ENCODE results near the gene YLPM1.
"Not testable (repeated sequence)": the region's sequence is repeated elsewhere in the genome, so short reads cannot be mapped to it uniquely, and the experiment has no call there.

YLPM1 gene, protein sequence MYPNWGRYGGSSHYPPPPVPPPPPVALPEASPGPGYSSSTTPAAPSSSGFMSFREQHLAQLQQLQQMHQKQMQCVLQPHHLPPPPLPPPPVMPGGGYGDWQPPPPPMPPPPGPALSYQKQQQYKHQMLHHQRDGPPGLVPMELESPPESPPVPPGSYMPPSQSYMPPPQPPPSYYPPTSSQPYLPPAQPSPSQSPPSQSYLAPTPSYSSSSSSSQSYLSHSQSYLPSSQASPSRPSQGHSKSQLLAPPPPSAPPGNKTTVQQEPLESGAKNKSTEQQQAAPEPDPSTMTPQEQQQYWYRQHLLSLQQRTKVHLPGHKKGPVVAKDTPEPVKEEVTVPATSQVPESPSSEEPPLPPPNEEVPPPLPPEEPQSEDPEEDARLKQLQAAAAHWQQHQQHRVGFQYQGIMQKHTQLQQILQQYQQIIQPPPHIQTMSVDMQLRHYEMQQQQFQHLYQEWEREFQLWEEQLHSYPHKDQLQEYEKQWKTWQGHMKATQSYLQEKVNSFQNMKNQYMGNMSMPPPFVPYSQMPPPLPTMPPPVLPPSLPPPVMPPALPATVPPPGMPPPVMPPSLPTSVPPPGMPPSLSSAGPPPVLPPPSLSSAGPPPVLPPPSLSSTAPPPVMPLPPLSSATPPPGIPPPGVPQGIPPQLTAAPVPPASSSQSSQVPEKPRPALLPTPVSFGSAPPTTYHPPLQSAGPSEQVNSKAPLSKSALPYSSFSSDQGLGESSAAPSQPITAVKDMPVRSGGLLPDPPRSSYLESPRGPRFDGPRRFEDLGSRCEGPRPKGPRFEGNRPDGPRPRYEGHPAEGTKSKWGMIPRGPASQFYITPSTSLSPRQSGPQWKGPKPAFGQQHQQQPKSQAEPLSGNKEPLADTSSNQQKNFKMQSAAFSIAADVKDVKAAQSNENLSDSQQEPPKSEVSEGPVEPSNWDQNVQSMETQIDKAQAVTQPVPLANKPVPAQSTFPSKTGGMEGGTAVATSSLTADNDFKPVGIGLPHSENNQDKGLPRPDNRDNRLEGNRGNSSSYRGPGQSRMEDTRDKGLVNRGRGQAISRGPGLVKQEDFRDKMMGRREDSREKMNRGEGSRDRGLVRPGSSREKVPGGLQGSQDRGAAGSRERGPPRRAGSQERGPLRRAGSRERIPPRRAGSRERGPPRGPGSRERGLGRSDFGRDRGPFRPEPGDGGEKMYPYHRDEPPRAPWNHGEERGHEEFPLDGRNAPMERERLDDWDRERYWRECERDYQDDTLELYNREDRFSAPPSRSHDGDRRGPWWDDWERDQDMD (N-terminal part only)

DNA sequence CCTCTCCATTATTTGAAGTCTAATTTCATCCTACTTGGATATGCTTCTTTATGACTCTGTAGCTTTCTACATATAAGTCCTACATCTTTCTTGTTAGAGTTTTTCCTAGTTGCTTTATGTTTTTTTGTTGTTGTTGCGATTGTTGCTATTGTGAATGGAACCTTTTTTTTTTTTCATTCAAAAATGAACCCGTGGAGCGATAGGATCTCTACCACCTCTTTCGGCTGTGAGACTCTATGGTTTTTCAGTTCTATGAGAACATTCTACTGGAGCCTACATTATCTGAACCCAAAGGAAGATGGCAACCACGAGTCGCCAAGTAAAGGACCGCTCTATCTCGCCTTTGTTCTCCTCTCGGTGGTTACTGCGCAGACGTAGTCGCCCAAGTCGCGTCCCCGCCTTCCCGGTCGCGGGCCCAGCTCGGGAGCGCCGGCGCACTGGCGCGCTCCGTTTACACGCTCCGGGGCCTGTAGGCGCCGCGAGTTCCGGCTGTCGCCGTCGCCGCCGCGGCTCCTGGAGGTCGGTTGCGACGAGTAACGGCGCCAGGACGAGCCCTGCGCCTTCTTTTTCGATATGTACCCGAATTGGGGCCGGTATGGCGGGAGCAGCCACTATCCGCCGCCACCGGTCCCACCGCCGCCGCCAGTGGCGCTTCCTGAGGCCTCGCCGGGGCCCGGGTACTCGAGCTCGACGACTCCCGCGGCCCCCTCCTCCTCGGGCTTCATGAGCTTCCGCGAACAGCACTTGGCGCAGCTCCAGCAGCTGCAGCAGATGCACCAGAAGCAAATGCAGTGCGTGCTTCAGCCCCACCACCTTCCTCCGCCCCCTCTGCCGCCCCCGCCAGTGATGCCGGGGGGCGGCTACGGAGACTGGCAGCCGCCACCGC lies at the start of gene YLPM1:
Gene YLPM1, plus strand, starts transcription at position 400 of the 886 bp plus-strand sequence. Its CDS starts 174 bp downstream, at position 574.
- DNase-seq = peak; percentile 98 to 100

DNA sequence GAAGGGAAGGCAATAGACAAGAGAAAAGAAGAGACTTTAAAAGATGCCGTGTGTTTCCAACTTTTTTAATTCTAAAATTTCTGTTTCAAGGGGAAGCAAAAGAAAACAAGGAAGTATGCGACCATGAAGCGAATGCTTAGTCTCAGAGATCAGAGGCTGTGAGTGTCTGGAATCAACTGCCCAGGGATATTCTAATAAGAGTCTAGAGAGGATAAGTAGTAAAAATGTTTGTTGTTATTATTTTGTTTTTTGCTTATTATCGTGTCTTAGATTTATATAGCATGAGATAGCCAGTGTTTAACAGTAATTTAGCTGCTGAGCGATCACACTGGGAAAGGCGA lies 49.8 kb upstream of the YLPM1 start:
- no peak for DNase-seq

DNA sequence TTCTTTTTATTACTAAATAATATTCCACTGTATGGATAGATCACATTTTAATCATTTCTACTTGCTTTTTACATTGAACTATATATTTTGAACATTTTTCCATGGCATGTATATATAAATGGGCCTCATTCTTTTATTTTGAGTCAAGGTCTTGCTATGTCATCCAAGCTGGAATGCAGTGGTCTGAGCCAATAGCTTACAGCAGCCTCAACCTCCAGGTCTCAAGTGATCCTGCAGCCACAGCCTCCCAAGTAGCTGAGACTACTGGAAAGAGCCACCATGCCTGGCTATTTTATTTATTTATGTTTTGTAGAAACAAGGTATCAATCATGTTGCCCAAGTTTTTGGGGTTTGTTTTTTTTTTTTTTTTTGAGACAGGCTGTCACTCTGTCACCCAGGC lies 42.6 kb upstream of the YLPM1 start:
- no peak for DNase-seq

DNA sequence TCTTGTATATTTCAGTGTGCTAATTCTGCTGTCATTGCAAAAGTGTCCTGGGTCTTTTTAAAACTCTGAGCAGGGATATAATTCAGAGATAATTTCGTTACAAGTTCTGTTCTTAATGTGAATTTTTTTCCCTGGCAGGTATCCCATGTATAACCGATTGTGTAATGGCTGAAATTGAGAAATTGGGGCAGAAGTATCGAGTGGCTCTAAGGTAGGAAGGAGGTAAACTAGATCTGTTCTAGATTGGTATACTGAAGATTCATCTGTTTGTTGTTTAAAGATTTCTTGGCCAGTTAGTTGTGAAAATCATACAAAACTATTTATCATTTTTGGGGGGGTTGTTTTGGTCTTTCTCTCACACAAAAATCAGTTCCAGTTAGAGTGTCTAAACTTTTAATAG lies 40.0 kb upstream of the YLPM1 start:
- DNase-seq = no peak

DNA sequence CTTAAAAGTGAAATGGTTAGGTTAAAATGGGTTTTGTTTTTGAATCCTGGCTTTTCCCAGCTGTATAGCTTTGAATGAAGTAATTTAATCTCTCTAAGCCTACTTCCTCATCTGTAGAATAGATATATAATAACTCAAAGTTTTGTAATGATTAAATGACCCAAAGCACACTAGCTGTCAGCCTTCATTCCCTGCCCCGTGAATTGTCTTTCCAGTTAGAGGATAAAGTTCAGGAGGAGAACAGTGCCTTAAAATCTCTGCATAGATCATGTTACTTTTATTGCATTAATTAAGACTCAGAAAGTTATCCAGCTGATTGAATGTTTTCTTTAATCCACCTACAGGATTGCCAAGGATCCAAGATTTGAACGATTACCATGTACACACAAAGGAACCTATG lies 30.7 kb upstream of the YLPM1 start:
- peak in 1 of 2 experiments; percentile 56 for DNase-seq

DNA sequence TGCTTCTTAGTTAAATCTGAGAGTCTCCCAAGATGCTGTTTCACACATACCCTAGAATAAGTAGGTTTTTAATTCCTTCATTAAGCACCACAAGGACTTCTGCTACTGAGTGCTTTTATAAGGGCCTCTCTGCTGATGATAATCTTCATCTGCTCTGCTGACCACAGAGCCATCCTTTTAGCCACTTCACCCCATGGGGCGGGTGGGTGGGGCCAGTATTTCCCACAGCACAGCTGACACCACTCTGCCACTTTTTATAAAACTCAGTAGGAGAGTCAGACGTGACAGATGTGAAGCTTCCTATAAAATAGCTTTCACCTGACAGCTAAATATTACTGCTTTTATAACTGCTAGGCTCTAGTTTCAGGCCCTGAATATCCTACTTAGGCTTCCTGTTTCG lies 29.9 kb upstream of the YLPM1 start:
- DNase-seq = peak; percentile 94 to 99

DNA sequence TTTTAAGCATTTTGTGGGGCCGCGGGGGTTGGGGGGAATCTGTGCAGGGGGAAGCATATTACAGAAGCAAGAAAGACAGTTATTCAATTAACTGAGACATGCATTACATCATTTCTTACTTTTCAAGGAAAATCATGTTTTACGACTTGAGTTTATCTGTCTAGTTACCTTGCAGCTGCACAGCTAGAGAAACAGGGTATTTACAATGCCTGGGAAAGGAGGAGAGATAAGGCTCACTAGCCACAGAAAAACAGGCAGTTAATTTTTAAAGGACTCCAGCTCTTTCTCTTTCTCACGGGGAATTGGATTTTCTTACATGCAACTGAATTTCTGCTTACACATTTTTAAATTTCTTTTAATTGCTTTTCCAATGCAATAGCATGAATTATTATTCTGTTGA lies 28.0 kb upstream of the YLPM1 start:
- no peak for DNase-seq

DNA sequence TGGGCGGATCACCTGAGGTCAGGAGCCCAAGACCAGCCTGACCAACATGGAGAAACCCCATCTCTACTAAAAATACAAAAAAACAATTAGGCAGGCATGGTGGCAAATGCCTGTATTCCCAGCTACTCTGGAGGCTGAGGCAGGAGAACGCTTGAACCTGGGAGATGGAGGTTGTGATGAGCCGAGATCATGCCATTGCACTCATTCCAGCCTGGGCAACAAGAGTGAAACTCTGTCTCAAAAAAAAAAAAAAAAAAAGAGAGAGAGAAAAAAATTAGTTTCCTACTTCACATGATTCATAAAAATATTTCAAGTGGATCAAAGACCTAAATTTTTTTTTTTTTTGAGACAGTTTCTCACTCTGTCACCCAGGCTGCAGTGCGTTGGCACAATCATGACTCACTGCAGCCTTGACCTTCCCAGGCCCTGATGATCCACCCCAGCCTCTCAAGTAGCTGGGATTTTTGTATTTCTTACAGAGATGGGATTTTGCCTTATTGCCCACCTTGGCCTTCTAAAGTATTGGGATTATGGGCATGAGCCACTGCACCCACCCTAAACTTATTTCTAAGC lies 25.3 kb upstream of the YLPM1 start:
- no peak for DNase-seq

DNA sequence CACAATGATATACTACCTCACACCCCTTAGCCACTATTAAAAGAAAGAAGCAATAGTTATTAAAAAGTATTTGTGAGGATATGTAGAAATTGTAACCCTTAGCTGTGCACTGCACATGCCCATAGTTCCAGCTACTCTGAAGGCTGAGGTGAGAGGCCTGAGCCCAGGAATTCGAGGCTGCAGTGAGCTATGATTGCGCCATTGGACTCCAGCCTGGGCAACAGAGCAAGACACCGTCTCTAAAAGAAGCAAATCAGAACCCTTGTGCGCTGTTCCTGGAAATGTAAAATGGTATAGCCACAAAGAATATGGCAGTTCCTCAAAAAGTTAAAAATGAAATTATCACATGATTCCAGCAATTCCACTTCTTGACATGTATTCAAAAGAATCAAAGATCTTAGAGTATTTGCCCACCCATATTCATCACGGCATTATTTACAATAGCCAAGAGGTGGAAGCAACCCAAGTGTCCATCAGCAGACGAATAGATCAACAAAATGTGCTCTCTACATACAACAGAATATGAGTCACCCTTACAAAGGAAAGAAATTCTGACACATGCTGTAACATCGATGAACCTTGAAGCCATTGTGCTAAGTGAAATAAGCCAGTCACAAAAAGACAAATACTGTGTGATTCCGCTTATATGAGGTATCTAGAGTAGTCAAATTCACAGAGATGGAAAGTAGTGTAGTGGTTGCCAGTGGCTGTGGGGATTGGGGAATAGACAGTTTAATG lies 23.7 kb upstream of the YLPM1 start:
- no peak for DNase-seq

DNA sequence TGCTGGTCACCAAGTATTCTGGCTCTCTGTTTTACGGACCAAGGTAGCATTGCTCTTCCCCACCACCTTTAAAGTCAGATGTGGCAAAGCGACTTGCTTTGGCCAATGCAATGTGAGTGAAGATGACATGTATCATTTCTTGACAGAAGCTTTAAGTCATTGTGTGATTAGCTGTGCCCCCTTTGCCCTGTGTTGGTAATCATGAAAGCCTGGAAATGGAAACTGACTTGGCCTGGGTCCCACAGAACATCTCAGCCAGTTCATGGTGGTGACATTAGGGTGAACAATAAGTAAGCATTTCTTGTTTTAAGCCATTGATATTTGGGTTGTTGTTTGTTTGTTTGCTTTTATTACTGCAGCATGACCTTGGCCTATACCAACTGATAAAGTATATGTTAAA lies 15.9 kb upstream of the YLPM1 start:
- DNase-seq = no peak

DNA sequence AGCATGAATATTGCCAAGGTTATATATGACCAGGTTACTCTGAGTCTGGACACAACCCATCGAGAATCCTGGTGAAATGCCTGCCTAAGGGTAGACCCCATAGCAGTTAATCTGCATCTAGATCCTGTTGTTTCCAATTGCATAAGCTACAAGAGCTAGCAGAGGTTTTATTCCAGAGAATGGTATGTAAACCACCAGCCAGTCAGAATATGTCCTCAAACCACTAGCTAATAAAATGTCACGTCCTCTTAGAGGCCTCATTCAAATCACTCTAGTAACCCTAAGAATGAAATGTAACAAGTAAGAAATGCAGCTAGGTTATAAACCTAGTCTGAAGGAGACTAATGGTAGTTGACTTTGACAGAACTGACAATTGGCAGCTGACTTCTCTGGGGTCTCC lies 9.0 kb upstream of the YLPM1 start:
- no peak for DNase-seq

DNA sequence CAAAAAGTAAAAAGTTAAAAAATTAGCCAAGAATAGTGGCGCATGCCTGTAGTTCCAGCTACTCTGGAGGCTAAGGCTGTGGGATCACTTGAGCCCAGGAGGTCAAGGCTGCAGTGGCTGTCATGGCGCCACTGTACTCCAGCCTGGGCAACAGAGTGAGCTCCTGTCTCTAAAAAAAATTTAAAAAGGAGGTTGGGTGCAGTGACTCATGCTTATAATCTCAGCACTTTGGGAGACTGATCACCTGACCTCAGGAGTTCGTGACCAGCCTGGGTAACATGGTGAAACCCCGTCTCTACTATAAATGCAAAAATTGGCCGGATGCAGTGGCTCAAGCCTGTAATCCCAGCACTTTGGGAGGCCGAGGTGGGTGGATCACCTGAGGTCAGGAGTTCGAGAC lies 8.2 kb upstream of the YLPM1 start:
- no peak for DNase-seq

DNA sequence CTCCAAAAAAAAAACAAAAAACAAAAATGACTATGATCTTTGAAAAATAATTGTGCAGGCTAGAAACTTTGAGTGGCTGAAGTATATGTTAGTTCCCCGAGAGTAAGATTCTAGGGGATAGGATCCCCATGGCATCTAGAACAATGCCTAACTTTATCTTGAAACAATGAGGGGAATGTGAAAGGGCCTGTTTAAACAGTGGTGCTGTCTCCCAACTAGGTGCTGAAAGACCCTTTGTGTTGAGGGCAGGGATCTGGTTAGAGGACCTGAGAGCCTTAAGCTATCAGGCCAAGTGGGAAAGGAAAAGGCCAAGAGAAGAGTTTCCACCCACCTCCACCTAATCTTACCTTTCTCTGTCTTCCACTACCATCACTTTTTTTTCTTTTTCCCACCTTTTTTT lies 6.8 kb upstream of the YLPM1 start:
- DNase-seq = no peak

DNA sequence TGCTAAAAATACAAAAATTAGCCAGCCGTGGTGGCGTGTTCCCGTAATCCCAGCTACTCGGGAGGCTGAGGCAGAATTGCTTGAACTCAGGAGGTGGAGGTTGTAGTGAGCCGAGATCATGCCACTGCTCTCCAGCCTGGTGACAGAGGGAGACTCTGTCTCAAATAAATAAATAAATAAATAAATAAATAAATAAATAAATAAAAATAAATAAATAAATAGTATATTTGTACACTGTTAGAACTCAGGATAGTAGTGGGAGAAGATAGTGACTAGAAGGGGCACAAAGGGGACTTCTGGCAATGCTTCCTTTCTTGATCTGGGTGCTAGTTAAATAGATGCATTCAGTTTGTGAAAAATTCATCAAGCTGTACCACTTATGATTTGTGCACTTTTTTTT lies 4.6 kb upstream of the YLPM1 start:
- not testable (repeated sequence) for DNase-seq

DNA sequence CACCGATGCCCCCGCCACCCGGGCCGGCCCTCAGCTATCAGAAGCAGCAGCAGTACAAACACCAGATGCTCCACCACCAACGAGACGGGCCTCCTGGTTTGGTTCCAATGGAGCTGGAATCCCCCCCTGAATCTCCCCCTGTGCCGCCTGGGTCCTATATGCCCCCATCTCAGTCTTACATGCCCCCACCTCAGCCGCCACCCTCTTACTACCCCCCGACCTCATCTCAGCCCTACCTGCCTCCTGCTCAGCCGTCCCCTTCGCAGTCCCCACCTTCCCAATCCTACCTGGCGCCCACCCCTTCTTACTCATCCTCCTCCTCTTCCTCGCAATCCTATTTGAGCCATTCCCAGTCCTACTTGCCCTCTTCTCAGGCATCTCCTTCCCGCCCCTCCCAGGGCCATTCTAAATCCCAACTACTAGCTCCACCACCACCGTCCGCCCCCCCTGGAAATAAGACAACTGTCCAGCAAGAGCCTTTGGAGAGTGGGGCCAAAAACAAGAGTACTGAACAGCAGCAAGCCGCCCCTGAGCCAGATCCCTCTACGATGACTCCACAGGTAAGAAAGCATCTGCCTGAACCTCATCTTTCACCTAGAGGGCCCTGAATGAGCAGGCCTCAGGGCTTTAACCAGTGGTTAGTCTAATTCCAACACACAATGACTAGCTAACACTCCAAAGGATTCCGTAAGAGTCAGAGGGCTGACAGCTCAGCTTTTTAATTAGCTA lies 851 bp downstream of the YLPM1 start:
- DNase-seq = peak in 1 of 2 experiments; percentile 40

DNA sequence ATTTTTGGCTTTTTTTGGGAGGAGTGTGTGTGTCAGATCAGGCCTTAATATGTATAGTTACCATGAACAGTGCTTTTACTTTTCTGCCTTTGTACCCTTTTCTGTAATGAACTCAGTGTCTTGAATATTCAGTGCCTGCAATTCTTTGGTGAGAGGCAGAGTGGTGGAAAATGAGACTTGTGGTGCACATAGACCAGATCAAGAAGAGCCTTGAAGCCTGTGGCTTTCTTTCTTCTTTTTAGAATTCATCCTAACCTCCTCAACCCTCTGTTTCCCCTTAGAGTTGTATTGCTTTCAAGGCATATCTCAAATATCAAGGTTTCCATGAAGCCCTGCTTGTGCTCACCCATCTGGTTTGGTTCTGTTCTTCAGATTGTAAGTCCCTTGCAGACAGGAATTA lies 2.6 kb downstream of the YLPM1 start:
- no peak for DNase-seq

DNA sequence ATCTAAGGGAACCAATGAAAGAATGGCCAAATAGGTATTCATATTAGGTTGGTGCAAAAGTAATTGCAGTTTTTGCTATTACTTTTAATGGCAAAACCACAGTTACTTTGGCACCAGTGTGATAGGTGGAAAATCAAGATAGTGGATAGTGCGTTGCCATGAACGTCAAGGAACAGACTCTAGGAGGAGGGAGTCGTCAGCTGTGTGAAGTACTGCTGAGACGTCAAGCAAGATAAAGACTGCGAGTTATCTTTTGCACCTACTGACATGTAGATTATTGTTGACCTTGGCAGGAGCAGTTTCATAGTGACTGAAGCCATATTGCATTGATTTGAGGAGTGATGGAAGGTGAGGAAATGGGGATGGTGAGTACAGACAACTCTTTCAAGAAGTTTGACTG lies 8.3 kb downstream of the YLPM1 start:
- DNase-seq = no peak

DNA sequence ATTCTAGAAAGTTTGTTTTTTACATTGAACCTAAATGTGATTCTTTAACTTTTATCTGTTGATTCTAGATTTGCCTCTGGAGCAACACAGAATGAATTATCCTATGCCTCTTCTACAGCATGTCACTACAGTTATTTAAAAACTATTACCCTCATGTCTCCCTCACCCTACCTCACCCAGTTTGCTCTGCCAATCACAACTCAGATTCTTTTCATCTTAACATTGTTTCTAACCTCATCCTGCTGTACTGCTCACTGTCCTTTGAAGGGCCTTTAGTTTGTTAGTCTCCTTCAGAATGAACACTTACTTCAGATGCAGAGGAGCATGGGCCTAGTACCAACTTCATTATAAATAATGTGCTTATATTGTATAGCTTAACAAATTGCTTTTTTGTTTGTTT lies 21.5 kb downstream of the YLPM1 start:
- no peak for DNase-seq

DNA sequence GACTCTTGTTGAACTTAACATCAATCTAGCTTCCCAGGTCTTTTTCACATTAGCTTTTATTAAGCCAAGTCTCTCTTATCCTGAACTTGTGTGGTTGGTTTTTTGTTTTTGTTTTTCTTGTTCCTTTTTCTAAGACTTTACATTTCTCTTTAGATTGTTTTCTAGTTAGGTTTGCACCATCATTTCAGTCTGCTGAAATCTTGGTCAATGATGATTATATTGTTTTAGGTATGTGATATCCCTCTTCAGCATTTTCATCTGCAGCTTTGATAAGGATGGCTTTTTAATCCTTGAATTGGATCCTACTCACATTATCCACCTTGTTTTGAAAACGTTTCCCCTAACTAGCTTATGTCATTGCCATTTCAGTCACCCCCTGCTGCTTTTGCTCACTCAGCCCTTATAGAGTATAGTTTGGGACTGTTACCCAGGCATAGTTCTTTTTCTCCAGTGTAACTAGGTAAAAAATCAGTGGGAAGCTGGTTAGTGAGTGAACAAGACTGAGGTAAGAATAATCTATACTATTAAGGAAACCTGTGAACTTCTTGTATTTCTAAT lies 22.0 kb downstream of the YLPM1 start:
- DNase-seq = no peak

DNA sequence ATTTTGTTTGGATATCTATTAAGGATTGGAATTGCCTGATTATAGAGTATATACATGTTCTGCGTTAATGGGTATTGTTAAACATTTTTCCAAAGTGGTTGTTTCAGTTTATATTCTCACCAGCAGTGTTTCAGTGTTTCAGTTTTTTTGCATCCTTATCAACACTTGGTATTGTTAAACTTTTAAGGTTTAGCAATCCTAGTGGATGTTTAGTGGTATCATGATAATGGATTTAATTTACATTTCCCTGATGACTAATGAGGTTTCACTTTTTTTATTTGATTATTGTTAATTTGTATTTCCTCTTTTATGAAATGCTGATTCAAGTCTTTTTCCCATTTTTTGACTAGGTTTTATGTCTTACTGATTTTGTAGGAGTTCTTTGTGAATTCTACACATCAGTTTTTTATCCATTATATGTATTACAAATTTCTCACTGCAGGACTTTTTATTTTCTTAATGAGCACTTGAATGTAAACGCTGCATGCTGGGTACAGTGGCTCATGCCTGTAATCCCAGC lies 23.7 kb downstream of the YLPM1 start:
- no peak for DNase-seq
